Astrocyte (in vitro differentiated cells and primary cell): Measurements from ENCODE around the gene ARPC4. TPM values are rescaled to one million over a fixed set of nuclear protein-coding genes. Genes with fewer than 3 reads are reported as not detected.

Experiments
- DNase-seq: peaks from one replicate; pipeline ENCODE4 v3.0.0-alpha.2; 2010; ENCODE audit warnings: low read depth
- FAIRE-seq: peaks from 2 replicates; lab custom pipeline; 2011; peaks lifted over from hg19 to GRCh38; lab: Jason Lieb, UNC
- H2AFZ ChIP-seq: 2 replicates; pipeline ENCODE4 v1.6.0; 2012; ENCODE audit warnings: low read depth, low read length, inconsistent platforms
- H3K27ac ChIP-seq: 2 replicates; pipeline ENCODE4 v1.5.1; 2011; ENCODE audit warnings: low read depth, low read length, inconsistent platforms
- H3K27me3 ChIP-seq: 2 replicates; pipeline ENCODE4 v1.6.0; 2011; ENCODE audit warnings: low read length, inconsistent platforms; ENCODE audit not compliant: insufficient read depth
- H3K36me3 ChIP-seq: 2 replicates; pipeline ENCODE4 v1.5.1; 2011; ENCODE audit warnings: low read length, inconsistent platforms; ENCODE audit not compliant: insufficient read depth
- H3K4me1 ChIP-seq: 2 replicates; pipeline ENCODE4 v1.5.1; 2011; ENCODE audit warnings: low read length, inconsistent platforms; ENCODE audit not compliant: insufficient read depth
- H3K4me2 ChIP-seq: 2 replicates; pipeline ENCODE4 v1.6.0; 2012; ENCODE audit warnings: low read length, inconsistent platforms
- H3K4me3 ChIP-seq: 2 replicates; pipeline ENCODE4 v1.5.1; 2011; ENCODE audit warnings: low read depth, mild to moderate bottlenecking, low read length, inconsistent platforms; ENCODE audit not compliant: insufficient read depth
- H3K79me2 ChIP-seq: 2 replicates; pipeline ENCODE4 v1.6.0; 2012; ENCODE audit warnings: mild to moderate bottlenecking, low read length, inconsistent platforms; ENCODE audit not compliant: insufficient read depth
- H3K9ac ChIP-seq: 2 replicates; pipeline ENCODE4 v1.6.0; 2012; ENCODE audit warnings: mild to moderate bottlenecking, low read length, inconsistent platforms
- H3K9me3 ChIP-seq: 2 replicates; pipeline ENCODE4 v1.5.1; 2012; ENCODE audit warnings: low read depth, mild to moderate bottlenecking, low read length, inconsistent platforms; ENCODE audit not compliant: insufficient read depth
- H4K20me1 ChIP-seq: 2 replicates; pipeline ENCODE4 v1.6.0; 2012; ENCODE audit warnings: low read length, inconsistent platforms; ENCODE audit not compliant: insufficient read depth
- H3K27ac Mint-ChIP-seq: one replicate; pipeline ENCODE4 v1.8.0; 2021; ENCODE audit warnings: mild to moderate bottlenecking, mixed read lengths; ENCODE audit not compliant: unreplicated experiment
- H3K27me3 Mint-ChIP-seq: one replicate; pipeline ENCODE4 v1.8.0; 2021; ENCODE audit warnings: low read depth, mixed read lengths; ENCODE audit not compliant: unreplicated experiment
- H3K36me3 Mint-ChIP-seq: one replicate; pipeline ENCODE4 v1.8.0; 2021; ENCODE audit warnings: low read depth, mixed read lengths; ENCODE audit not compliant: unreplicated experiment
- H3K4me1 Mint-ChIP-seq: one replicate; pipeline ENCODE4 v1.8.0; 2021; ENCODE audit warnings: low read depth, mixed read lengths; ENCODE audit not compliant: unreplicated experiment
- H3K4me3 Mint-ChIP-seq: one replicate; pipeline ENCODE4 v1.8.0; 2021; ENCODE audit warnings: mild to moderate bottlenecking, moderate library complexity, mixed read lengths; ENCODE audit not compliant: unreplicated experiment
- H3K9me3 Mint-ChIP-seq: one replicate; pipeline ENCODE4 v1.8.0; 2021; ENCODE audit warnings: mild to moderate bottlenecking, mixed read lengths; ENCODE audit not compliant: unreplicated experiment
- CTCF ChIP-seq: IDR thresholded peaks from 2 replicates; pipeline ENCODE4 v1.5.1; 2011; ENCODE audit warnings: low read depth, mild to moderate bottlenecking, inconsistent platforms, low read length, moderate library complexity; ENCODE audit not compliant: insufficient read depth
- EZH2 ChIP-seq: IDR thresholded peaks from 2 replicates; pipeline ENCODE4 v1.6.1; 2012; ENCODE audit warnings: mild to moderate bottlenecking, low read length, inconsistent platforms; ENCODE audit not compliant: insufficient read depth
- total RNA-seq: library from RNA; stranded (reverse); gene quantifications from 2 replicates; pipeline ENCODE4 v1.2.1, GENCODE V29; 2021

Gene ARPC4
- total RNA-seq, 1 donor from 2014 or later, result 205 TPM

- H3K27ac Mint-ChIP-seq, result peak overlapping the region; percentile 72
- peaks cover 34% of the 10 kb centered on the region for H3K4me1 Mint-ChIP-seq
- peaks cover 18% of the 10 kb centered on the region for H3K36me3 ChIP-seq
- no peaks in the 10 kb centered on the region for H3K27me3 Mint-ChIP-seq
- FAIRE-seq (no peak), DNase-seq (no peak)
- H3K9me3 ChIP-seq, result no peaks in the 10 kb centered on the region
- peak overlapping the region; percentile 71 for H3K4me3 Mint-ChIP-seq
- no peaks in the 10 kb centered on the region for H4K20me1 ChIP-seq
- H3K36me3 Mint-ChIP-seq, result peaks cover 12% of the 10 kb centered on the region
- H3K27me3 ChIP-seq, result no peaks in the 10 kb centered on the region
- H3K4me3 ChIP-seq, result no peak overlapping the region
- TF ChIP-seq CTCF (no peak), EZH2 (no peak)
- no peak overlapping the region for H3K4me2 ChIP-seq
- no peak overlapping the region for H3K27ac ChIP-seq
- H2AFZ ChIP-seq, result no peak overlapping the region
- H3K79me2 ChIP-seq, result no peaks in the 10 kb centered on the region
- peaks cover 2% of the 10 kb centered on the region for H3K9me3 Mint-ChIP-seq
- H3K9ac ChIP-seq, result no peak overlapping the region
- H3K4me1 ChIP-seq, result peaks cover 13% of the 10 kb centered on the region
These were observed 13.0 kb upstream of the ARPC4 start for GRCh38 chr3:9779721-9780457.

GRCh38 chr3:9780458-9780812, 12.4 kb upstream of the ARPC4 start:
- TF ChIP-seq EZH2 (no peak), CTCF (no peak)
- H3K9me3 ChIP-seq, result no peaks in the 10 kb centered on the region
- no peaks in the 10 kb centered on the region for H3K79me2 ChIP-seq
- peaks cover 34% of the 10 kb centered on the region for H3K4me1 Mint-ChIP-seq
- peak overlapping the region; percentile 26 for H3K27ac Mint-ChIP-seq
- no peak overlapping the region for H3K4me3 ChIP-seq
- peaks cover 2% of the 10 kb centered on the region for H3K9me3 Mint-ChIP-seq
- FAIRE-seq (no peak), DNase-seq (no peak)
- H3K27ac ChIP-seq, result no peak overlapping the region
- H3K36me3 ChIP-seq, result peaks cover 18% of the 10 kb centered on the region
- H3K4me3 Mint-ChIP-seq, result no peak overlapping the region
- no peaks in the 10 kb centered on the region for H3K27me3 ChIP-seq
- H3K27me3 Mint-ChIP-seq, result no peaks in the 10 kb centered on the region
- no peak overlapping the region for H3K4me2 ChIP-seq
- H2AFZ ChIP-seq, result no peak overlapping the region
- peaks cover 14% of the 10 kb centered on the region for H3K36me3 Mint-ChIP-seq
- H3K4me1 ChIP-seq, result peaks cover 13% of the 10 kb centered on the region
- no peak overlapping the region for H3K9ac ChIP-seq
- H4K20me1 ChIP-seq, result no peaks in the 10 kb centered on the region

- Mint-ChIP-seq H3K36me3 (peaks cover 17% of the 10 kb centered on the region), H3K4me1 (peaks cover 36% of the 10 kb centered on the region), H3K4me3 (no peak overlapping the region), H3K27me3 (no peaks in the 10 kb centered on the region), H3K9me3 (peaks cover 2% of the 10 kb centered on the region), H3K27ac (no peak overlapping the region)
- no peak for FAIRE-seq
- Histone ChIP-seq H2AFZ (no peak overlapping the region), H3K9ac (no peak overlapping the region), H3K4me1 (peaks cover 13% of the 10 kb centered on the region), H3K4me3 (no peak overlapping the region), H3K9me3 (no peaks in the 10 kb centered on the region), H3K36me3 (peaks cover 18% of the 10 kb centered on the region), H3K27me3 (no peaks in the 10 kb centered on the region), H3K4me2 (no peak overlapping the region), H4K20me1 (no peaks in the 10 kb centered on the region), H3K27ac (no peak overlapping the region), H3K79me2 (no peaks in the 10 kb centered on the region)
- DNase-seq, result no peak
- TF ChIP-seq EZH2 (no peak), CTCF (no peak)
These were observed 12.0 kb upstream of the ARPC4 start for GRCh38 chr3:9780910-9781309.
